Inferior parietal cortex (tissue), 1 donor: ENCODE data around the gene ORC6.

ENCODE experiments used
- DNase-seq: peaks from one replicate; pipeline ENCODE4 v3.0.0-alpha.2; 2016; ENCODE audit errors: extremely low spot score

The ORC6 gene

GRCh38 chr16:46731691-46732555, 42.5 kb downstream of the ORC6 start:
- DNase-seq = no peak

DNA sequence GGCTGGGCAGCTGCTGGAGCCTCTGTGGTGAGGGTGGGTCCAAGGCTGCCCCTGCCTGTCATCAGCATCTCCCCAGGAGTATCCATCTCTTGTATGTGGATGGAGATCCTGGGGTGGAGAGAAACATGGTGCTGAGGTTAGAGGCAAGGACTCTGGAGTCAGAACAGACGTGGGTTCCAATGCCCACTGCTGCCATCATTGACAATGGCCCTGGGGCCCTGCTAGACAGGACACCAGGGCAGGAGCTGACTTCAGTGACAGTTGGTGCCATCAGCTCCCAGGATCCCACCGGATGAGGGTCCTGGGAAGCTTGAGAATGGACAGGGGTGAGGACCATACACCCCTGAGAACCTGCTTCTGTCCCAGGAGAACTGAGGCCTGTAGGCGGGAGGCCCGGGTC, 43.1 kb downstream of the ORC6 start:
- DNase-seq = no peak

GRCh38 chr16:46733319-46733830, 43.9 kb downstream of the ORC6 start:
- no peak for DNase-seq

GRCh38 chr16:46736695-46737094, 47.2 kb downstream of the ORC6 start:
- no peak for DNase-seq

DNA sequence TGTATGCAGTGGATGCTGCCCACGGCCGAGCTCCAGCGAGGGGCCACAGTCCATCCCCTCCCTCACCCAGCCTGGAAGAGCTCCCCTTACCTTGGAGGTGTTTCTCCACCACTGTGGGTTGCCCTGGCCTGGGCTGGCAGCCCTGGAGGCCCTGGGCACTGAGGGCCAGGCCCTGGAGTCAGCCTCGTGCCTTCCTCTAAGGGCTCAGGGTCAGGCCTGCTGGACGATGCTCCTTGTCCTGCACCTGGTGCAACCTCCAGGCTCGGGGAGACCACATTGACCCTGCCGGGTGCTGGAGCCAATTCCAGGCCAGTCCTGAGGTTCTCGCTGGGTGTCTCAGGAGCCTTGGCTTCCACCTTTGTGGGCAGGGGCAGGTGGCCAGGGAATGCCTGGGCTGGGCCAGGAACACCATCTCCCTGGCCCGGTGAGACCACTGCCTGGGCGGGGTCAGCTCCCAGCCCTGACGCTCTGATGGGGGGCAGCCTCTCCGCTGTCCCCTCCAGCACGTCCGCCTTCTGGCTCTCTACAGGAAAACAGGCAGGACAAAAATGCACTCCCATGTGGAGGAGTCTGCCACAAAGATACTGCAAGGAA, 48.3 kb downstream of the ORC6 start:
- DNase-seq = no peak

GRCh38 chr16:46739934-46740333, 50.5 kb downstream of the ORC6 start:
- DNase-seq = no peak

- peak; percentile 20 for DNase-seq
Observed at GRCh38 chr16:46743232-46743719, 53.8 kb downstream of the ORC6 start.

GRCh38 chr16:46745617-46746016, 56.2 kb downstream of the ORC6 start:
- no peak for DNase-seq

DNA sequence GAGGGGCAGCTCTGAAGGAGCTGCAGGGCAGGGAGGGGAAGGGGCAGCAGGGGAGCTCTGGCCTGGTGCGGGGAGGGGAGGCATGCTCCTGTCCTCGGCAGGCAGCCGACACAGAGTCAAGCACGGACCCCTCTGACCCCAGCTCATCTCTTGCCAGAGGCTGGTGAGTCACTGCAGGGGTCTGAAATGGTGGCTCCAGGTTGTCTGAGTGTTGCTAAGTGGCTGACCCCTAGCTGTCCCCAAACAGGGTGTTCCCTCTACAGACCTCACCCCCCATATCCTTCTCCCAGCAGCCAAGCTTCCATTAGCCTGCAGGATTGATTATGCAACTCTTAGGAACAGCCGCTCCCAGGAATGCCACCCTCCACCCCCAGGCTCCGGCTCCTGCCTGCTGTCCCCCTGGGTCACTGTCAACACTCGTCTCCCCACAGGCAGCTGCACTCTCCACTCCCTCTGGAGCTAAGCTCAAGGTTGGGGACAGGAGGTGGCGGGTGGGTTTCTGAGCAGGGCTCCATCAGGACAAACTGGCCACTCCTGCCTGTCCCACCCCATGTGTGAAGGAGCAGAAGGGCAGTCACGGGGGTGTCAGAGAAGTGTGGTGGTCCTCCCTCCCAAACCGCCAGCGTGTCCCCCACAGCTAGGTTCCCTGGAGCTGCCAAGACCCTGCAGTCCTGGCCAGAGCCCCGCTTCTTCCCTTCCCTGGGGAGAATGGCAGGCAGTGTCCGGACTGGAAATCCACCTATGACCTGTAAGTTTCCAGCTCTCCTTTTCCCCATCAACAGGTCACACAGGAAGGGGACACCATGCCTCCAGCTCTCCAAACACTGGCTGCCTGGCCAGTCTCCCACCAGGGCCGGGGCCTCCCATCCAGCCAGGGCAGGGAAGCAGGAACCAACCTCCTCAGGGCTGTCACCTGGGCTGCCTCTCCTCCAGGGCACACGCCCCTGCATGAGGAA, 57.6 kb downstream of the ORC6 start:
- no peak for DNase-seq
